GM18858 (cell line): ENCODE results near the gene ORM1.

ENCODE experiments used
- ATAC-seq: cut with Tn5 transposase; IDR thresholded peaks from one replicate; pipeline ENCODE4 v1.9.1; 2021; ENCODE audit not compliant: unreplicated experiment

The ORM1 gene

GRCh38 chr9:114287001-114287762 is 35.7 kb upstream of the ORM1 start:
- ATAC-seq, result no peak

GRCh38 chr9:114287763-114288192 is 35.1 kb upstream of the ORM1 start:
- ATAC-seq, result no peak

GRCh38 chr9:114288193-114289091 is 34.5 kb upstream of the ORM1 start:
- no peak for ATAC-seq

- no peak for ATAC-seq
Observed at GRCh38 chr9:114289106-114289505, 33.8 kb upstream of the ORM1 start.

GRCh38 chr9:114289571-114290481 is 33.1 kb upstream of the ORM1 start:
- ATAC-seq, result no peak

GRCh38 chr9:114290561-114290986 is 32.3 kb upstream of the ORM1 start:
- ATAC-seq, result no peak

GRCh38 chr9:114291064-114291474 is 31.8 kb upstream of the ORM1 start:
- no peak for ATAC-seq

- no peak for ATAC-seq
Observed at GRCh38 chr9:114291886-114292590, 30.9 kb upstream of the ORM1 start.

- no peak for ATAC-seq
Observed at GRCh38 chr9:114294664-114295063, 28.2 kb upstream of the ORM1 start.

GRCh38 chr9:114296338-114296737 is 26.6 kb upstream of the ORM1 start:
- ATAC-seq, result no peak

GRCh38 chr9:114299286-114300152 is 23.4 kb upstream of the ORM1 start:
- no peak for ATAC-seq

- ATAC-seq, result no peak
Observed at GRCh38 chr9:114300153-114300845, 22.6 kb upstream of the ORM1 start.

- no peak for ATAC-seq
Observed at GRCh38 chr9:114300846-114301797, 21.8 kb upstream of the ORM1 start.

- no peak for ATAC-seq
Observed at GRCh38 chr9:114301798-114302565, 20.9 kb upstream of the ORM1 start.

GRCh38 chr9:114302727-114303126 is 20.2 kb upstream of the ORM1 start:
- ATAC-seq, result no peak

- ATAC-seq, result no peak
Observed at GRCh38 chr9:114303571-114303970, 19.3 kb upstream of the ORM1 start.

- no peak for ATAC-seq
Observed at GRCh38 chr9:114303977-114304376, 18.9 kb upstream of the ORM1 start.
